Gastrocnemius medialis (tissue), 4 donors: ENCODE data around the gene VHLL. TPM values are rescaled to one million over a fixed set of nuclear protein-coding genes. Genes with fewer than 3 reads are reported as not detected.

Experiments used
- ATAC-seq, 2 donors: fragments of 150-250 bp; one replicate each; pipeline ENCODE4 v1.9.1; 2016
- DNase-seq, 2 donors: peaks; one replicate each; pipeline ENCODE4 v3.0.0-alpha.2; 2019
- H3K27ac ChIP-seq, 4 donors: fragments of 200-600 bp; sonication (generic); 1 replicate in 1 of 4; 2 replicates in 3 of 4; pipeline ENCODE4 v1.5.1; 2016 to 2018; ENCODE audit warnings: mild to moderate bottlenecking in 2 of 4, moderate library complexity in 1 of 4
- H3K27me3 ChIP-seq, 3 donors: fragments of 200-600 bp; sonication (generic) in 2 of 3; 1 replicate in 1 of 3; 2 replicates in 2 of 3; pipeline versions ENCODE4 v1.5.1 to v1.6.0; 2016 to 2019; ENCODE audit warnings: mild to moderate bottlenecking in 1 of 3, moderate library complexity in 1 of 3
- H3K36me3 ChIP-seq, 2 donors: fragments of 200-600 bp; sonication (generic) in 1 of 2; one replicate each; pipeline ENCODE4 v1.5.1; 2017 to 2018
- H3K4me1 ChIP-seq, 2 donors: fragments of 200-600 bp; sonication (generic) in 1 of 2; one replicate each; pipeline ENCODE4 v1.5.1; 2016 to 2017; ENCODE audit warnings: mild to moderate bottlenecking in 2 of 2
- H3K4me3 ChIP-seq, 4 donors: fragments of 200-600 bp; sonication (generic) in 3 of 4; 1 replicate in 1 of 4; 2 replicates in 3 of 4; pipeline ENCODE4 v1.5.1; 2016 to 2019; ENCODE audit warnings: mild to moderate bottlenecking in 2 of 4
- H3K9me3 ChIP-seq, 3 donors: fragments of 200-600 bp; sonication (generic) in 2 of 3; 1 replicate in 1 of 3; 2 replicates in 2 of 3; pipeline ENCODE4 v1.5.1; 2016 to 2019
- POLR2A ChIP-seq, 2 donors: fragments of 450-650 bp; IDR thresholded peaks; one replicate each; pipeline ENCODE4 v1.6.1; 2017; ENCODE audit warnings: antibody characterized with exemption in 2 of 2, mild to moderate bottlenecking in 2 of 2, moderate library complexity in 2 of 2
- in situ Hi-C, 4 donors: fragments of 200-750 bp; cut with MboI; loops; one replicate each; pipeline versions ENCODE4 v1.15.0 to v1.8.0; 2017; ENCODE audit warnings: low sequenced_read_pairs in 4 of 4
- intact Hi-C: fragments of 100-400 bp; cut with DNase I; formaldehyde crosslinking; loops from one replicate; pipeline ENCODE4 v1.15.1; 2023; ENCODE audit warnings: low total_unique reads
- total RNA-seq, 4 donors: library from RNA; depleted of rRNA; stranded (reverse); fragments of >200 nt; gene quantifications; one replicate each; pipeline versions ENCODE4 v1.1.0 to v1.2.3, GENCODE V29; 2016
- TF ChIP-seq, protein P1 (sequence below), 5 experiments: fragments of 450-650 bp in 3 of 5; fragments of 200-600 bp in 2 of 5; sonication (generic) in 2 of 5; IDR thresholded peaks in 4 of 5; conservative IDR thresholded peaks in 1 of 5; 1 replicate in 4 of 5; 2 replicates in 1 of 5; pipeline ENCODE4 v1.5.1; 2016 to 2019; ENCODE audit warnings: antibody characterized with exemption in 5 of 5, mild to moderate bottlenecking in 3 of 5, moderate library complexity in 3 of 5

The VHLL gene
- total RNA-seq, 4 donors from 2014 or later: not detected

- no peak overlapping the region for H3K4me3 ChIP-seq
- DNase-seq (no peak), ATAC-seq (no peak)
- intact Hi-C loops (no loop called here), in situ Hi-C loops (no loop called here)
- no peak for TF ChIP-seq POLR2A (IDR thresholded peaks at IDR 0.05)
- TF ChIP-seq, protein P1, sequence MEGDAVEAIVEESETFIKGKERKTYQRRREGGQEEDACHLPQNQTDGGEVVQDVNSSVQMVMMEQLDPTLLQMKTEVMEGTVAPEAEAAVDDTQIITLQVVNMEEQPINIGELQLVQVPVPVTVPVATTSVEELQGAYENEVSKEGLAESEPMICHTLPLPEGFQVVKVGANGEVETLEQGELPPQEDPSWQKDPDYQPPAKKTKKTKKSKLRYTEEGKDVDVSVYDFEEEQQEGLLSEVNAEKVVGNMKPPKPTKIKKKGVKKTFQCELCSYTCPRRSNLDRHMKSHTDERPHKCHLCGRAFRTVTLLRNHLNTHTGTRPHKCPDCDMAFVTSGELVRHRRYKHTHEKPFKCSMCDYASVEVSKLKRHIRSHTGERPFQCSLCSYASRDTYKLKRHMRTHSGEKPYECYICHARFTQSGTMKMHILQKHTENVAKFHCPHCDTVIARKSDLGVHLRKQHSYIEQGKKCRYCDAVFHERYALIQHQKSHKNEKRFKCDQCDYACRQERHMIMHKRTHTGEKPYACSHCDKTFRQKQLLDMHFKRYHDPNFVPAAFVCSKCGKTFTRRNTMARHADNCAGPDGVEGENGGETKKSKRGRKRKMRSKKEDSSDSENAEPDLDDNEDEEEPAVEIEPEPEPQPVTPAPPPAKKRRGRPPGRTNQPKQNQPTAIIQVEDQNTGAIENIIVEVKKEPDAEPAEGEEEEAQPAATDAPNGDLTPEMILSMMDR (IDR thresholded peaks at IDR 0.05 in 4 of 5, conservative IDR thresholded peaks at IDR 0.05 in 1 of 5): no peak
- no peaks in the 10 kb centered on the region for H3K4me1 ChIP-seq
- peaks cover 4 to 97% of the 10 kb centered on the region in 2 donors for H3K36me3 ChIP-seq
- no peaks in the 10 kb centered on the region for H3K27me3 ChIP-seq
- H3K27ac ChIP-seq: no peak overlapping the region
- H3K9me3 ChIP-seq: no peaks in the 10 kb centered on the region
Measured at GRCh38 chr1:156266051-156266450, 33.1 kb downstream of the VHLL start.

GRCh38 chr1:156263288-156263655 lies 35.8 kb downstream of the VHLL start:
- ATAC-seq (no peak), DNase-seq (no peak)
- no peak overlapping the region for H3K4me3 ChIP-seq
- H3K27me3 ChIP-seq: no peaks in the 10 kb centered on the region
- H3K27ac ChIP-seq: no peak overlapping the region
- H3K4me1 ChIP-seq: no peaks in the 10 kb centered on the region
- TF ChIP-seq, protein P1 (IDR thresholded peaks at IDR 0.05 in 4 of 5, conservative IDR thresholded peaks at IDR 0.05 in 1 of 5): no peak
- TF ChIP-seq POLR2A (IDR thresholded peaks at IDR 0.05): no peak
- intact Hi-C loops (no loop called here), in situ Hi-C loops (no loop called here)
- H3K9me3 ChIP-seq: no peaks in the 10 kb centered on the region
- peaks cover 4 to 97% of the 10 kb centered on the region in 2 donors for H3K36me3 ChIP-seq

DNA sequence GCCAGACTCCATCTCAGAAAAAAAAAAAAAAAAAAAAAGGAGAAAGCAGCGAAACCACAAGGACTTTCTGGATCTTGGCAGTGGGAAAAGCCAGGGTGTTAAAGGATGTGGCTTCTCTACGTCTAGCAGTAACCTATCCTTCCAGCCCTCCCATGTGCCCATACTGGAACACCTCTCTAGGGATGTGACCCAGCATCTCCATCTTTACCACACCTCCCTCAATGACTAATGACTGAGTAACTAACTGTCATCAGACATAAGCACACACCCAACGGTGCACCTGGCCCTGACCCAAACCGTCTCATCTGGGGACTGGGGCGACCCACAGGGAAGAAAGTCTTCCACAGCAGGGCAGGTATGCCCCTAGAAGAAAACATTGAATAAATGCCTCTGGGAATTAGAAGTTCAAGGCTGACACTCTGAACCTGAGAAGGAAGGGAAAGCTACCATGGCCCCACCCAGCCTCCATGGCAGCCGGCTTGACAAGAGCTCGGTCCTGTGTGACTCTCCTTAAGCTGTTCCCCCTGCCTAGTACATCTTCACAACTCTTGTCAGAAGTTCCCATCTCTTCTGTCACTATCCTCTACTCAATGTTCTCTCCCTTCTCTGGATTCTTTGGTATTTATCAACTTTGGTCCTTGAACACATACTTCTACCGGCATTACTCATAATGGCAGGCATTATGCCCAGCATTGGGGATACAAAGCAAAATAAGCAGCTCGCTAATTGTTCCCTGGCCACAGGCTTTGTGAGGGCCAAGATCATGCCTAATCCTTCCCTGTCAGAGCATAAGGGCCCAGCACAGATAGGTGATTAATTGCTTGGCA lies 36.4 kb downstream of the VHLL start:
- no peak for DNase-seq
- no peaks in the 10 kb centered on the region for H3K4me1 ChIP-seq
- no peak overlapping the region for H3K27ac ChIP-seq
- no peak overlapping the region for H3K4me3 ChIP-seq
- no peak for ATAC-seq
- in situ Hi-C loops (no loop called here), intact Hi-C loops (no loop called here)
- no peak for TF ChIP-seq POLR2A (IDR thresholded peaks at IDR 0.05)
- TF ChIP-seq, protein P1 (IDR thresholded peaks at IDR 0.05 in 4 of 5, conservative IDR thresholded peaks at IDR 0.05 in 1 of 5): no peak
- H3K27me3 ChIP-seq: no peaks in the 10 kb centered on the region
- H3K9me3 ChIP-seq: no peaks in the 10 kb centered on the region
- H3K36me3 ChIP-seq: peaks cover 8 to 97% of the 10 kb centered on the region in 2 donors

DNA sequence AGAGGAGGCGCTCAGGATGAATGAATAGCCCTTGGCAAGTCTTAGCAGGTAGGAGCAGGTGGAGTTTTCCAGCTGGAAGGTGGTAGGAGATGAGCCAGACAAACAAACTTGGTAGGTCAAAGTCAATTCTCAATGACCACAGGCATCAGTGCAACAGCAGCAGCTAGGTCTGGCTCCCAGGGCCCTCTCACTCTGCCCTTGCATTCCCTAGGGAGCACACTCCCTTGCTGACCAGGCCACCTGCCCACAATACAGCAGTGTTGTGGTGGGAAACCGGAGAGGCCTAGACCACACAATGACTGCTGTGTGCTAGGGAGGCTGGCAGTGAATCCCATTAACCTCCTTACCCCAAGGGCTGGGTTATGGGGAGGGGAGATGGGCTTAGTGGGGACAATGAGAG lies 38.2 kb downstream of the VHLL start:
- H3K36me3 ChIP-seq: peaks cover 8 to 89% of the 10 kb centered on the region in 2 donors
- H3K27me3 ChIP-seq: no peaks in the 10 kb centered on the region
- H3K9me3 ChIP-seq: no peaks in the 10 kb centered on the region
- no peak overlapping the region for H3K27ac ChIP-seq
- no peaks in the 10 kb centered on the region for H3K4me1 ChIP-seq
- TF ChIP-seq, protein P1 (IDR thresholded peaks at IDR 0.05 in 4 of 5, conservative IDR thresholded peaks at IDR 0.05 in 1 of 5): no peak
- no peak for TF ChIP-seq POLR2A (IDR thresholded peaks at IDR 0.05)
- no peak for DNase-seq
- in situ Hi-C loops: no loop called here
- no peak for ATAC-seq
- intact Hi-C loops: no loop called here
- no peak overlapping the region for H3K4me3 ChIP-seq
